HEK293 (cell line): ENCODE results near the gene RHBDL3.
A peak's percentile ranks its signal among the peaks of the same experiment; 100 is the strongest.

Experiments used
- EGR2 ChIP-seq: fragments of 450-650 bp; formaldehyde crosslinking; IDR thresholded peaks from 2 replicates; pipeline ENCODE4 v1.5.1; 2016; ENCODE audit warnings: low read depth, missing biosample characterization, missing genetic modification characterization
- GLI4 ChIP-seq: fragments of 450-650 bp; formaldehyde crosslinking; IDR thresholded peaks from 2 replicates; pipeline ENCODE4 v1.5.1; 2016; ENCODE audit warnings: missing biosample characterization, missing genetic modification characterization
- KLF7 ChIP-seq: fragments of 450-650 bp; formaldehyde crosslinking; IDR thresholded peaks from 2 replicates; pipeline ENCODE4 v1.5.1; 2016; ENCODE audit warnings: missing biosample characterization, missing genetic modification characterization, borderline replicate concordance
- KLF9 ChIP-seq: fragments of 450-650 bp; formaldehyde crosslinking; IDR thresholded peaks from 2 replicates; pipeline ENCODE4 v1.5.1; 2016; ENCODE audit warnings: missing biosample characterization, missing genetic modification characterization, low read depth
- MYNN ChIP-seq: fragments of 450-650 bp; formaldehyde crosslinking; IDR thresholded peaks from 2 replicates; pipeline ENCODE4 v1.5.1; 2016; ENCODE audit warnings: missing biosample characterization, missing genetic modification characterization, borderline replicate concordance
- PRDM2 ChIP-seq: fragments of 450-650 bp; formaldehyde crosslinking; IDR thresholded peaks from 2 replicates; pipeline ENCODE4 v1.5.1; 2016; ENCODE audit warnings: missing biosample characterization, missing genetic modification characterization, borderline replicate concordance
- REST ChIP-seq: fragments of 450-650 bp; formaldehyde crosslinking; IDR thresholded peaks from 2 replicates; pipeline ENCODE4 v1.5.1; 2016; ENCODE audit warnings: missing biosample characterization, missing genetic modification characterization
- SCRT2 ChIP-seq: fragments of 450-650 bp; formaldehyde crosslinking; IDR thresholded peaks from 2 replicates; pipeline ENCODE4 v1.5.1; 2016; ENCODE audit warnings: missing biosample characterization, missing genetic modification characterization
- ZBTB1 ChIP-seq: fragments of 450-650 bp; formaldehyde crosslinking; IDR thresholded peaks from 2 replicates; pipeline ENCODE4 v1.5.1; 2016; ENCODE audit warnings: missing biosample characterization, missing genetic modification characterization
- ZBTB20 ChIP-seq: fragments of 450-650 bp; formaldehyde crosslinking; IDR thresholded peaks from 2 replicates; pipeline ENCODE4 v1.5.1; 2016; ENCODE audit warnings: missing biosample characterization, missing genetic modification characterization
- ZBTB8A ChIP-seq: fragments of 450-650 bp; formaldehyde crosslinking; IDR thresholded peaks from 2 replicates; pipeline ENCODE4 v1.5.1; 2016; ENCODE audit warnings: missing biosample characterization, missing genetic modification characterization
- ZNF10 ChIP-seq: fragments of 450-650 bp; formaldehyde crosslinking; IDR thresholded peaks from 2 replicates; pipeline ENCODE4 v1.5.1; 2017; ENCODE audit warnings: missing biosample characterization, missing genetic modification characterization
- ZNF133 ChIP-seq: fragments of 450-650 bp; formaldehyde crosslinking; IDR thresholded peaks from 2 replicates; pipeline ENCODE4 v1.5.1; 2016; ENCODE audit warnings: missing biosample characterization, missing genetic modification characterization
- ZNF184 ChIP-seq: fragments of 450-650 bp; IDR thresholded peaks from 2 replicates; pipeline ENCODE4 v1.5.1; 2018; ENCODE audit warnings: missing biosample characterization, mild to moderate bottlenecking, missing genetic modification characterization
- ZNF223 ChIP-seq: fragments of 450-650 bp; formaldehyde crosslinking; IDR thresholded peaks from 2 replicates; pipeline ENCODE4 v1.5.1; 2016; ENCODE audit warnings: missing biosample characterization, missing genetic modification characterization
- ZNF239 ChIP-seq: fragments of 450-650 bp; formaldehyde crosslinking; IDR thresholded peaks from 2 replicates; pipeline ENCODE4 v1.5.1; 2016; ENCODE audit warnings: missing biosample characterization, missing genetic modification characterization
- ZNF24 ChIP-seq: fragments of 450-650 bp; formaldehyde crosslinking; IDR thresholded peaks from 2 replicates; pipeline ENCODE4 v1.5.1; 2016; ENCODE audit warnings: missing biosample characterization, missing genetic modification characterization
- ZNF26 ChIP-seq: fragments of 450-650 bp; formaldehyde crosslinking; IDR thresholded peaks from 2 replicates; pipeline ENCODE4 v1.5.1; 2016; ENCODE audit warnings: missing biosample characterization, missing genetic modification characterization
- ZNF549 ChIP-seq: fragments of 450-650 bp; IDR thresholded peaks from 2 replicates; pipeline ENCODE4 v1.5.1; 2018; ENCODE audit warnings: missing biosample characterization, missing genetic modification characterization, mild to moderate bottlenecking, inconsistent platforms, moderate library complexity
- ZNF623 ChIP-seq: fragments of 450-650 bp; formaldehyde crosslinking; IDR thresholded peaks from 2 replicates; pipeline ENCODE4 v1.5.1; 2016; ENCODE audit warnings: missing biosample characterization, missing genetic modification characterization
- ZNF626 ChIP-seq: fragments of 450-650 bp; sonication (Bioruptor Pico); formaldehyde crosslinking; IDR thresholded peaks from 2 replicates; pipeline ENCODE4 v1.5.1; 2018; ENCODE audit warnings: missing biosample characterization, missing genetic modification characterization, inconsistent platforms
- ZNF654 ChIP-seq: fragments of 450-650 bp; formaldehyde crosslinking; IDR thresholded peaks from 2 replicates; pipeline ENCODE4 v1.5.1; 2016; ENCODE audit warnings: low read depth, missing biosample characterization, missing genetic modification characterization
- ZNF660 ChIP-seq: fragments of 450-650 bp; IDR thresholded peaks from 2 replicates; pipeline ENCODE4 v1.5.1; 2018; ENCODE audit warnings: missing biosample characterization, mild to moderate bottlenecking, missing genetic modification characterization
- ZNF664 ChIP-seq: fragments of 450-650 bp; formaldehyde crosslinking; IDR thresholded peaks from 2 replicates; pipeline ENCODE4 v1.5.1; 2016; ENCODE audit warnings: missing biosample characterization, missing genetic modification characterization
- ZNF670 ChIP-seq: fragments of 450-650 bp; formaldehyde crosslinking; IDR thresholded peaks from 2 replicates; pipeline ENCODE4 v1.5.1; 2016; ENCODE audit warnings: missing biosample characterization, missing genetic modification characterization, low read depth
- ZNF777 ChIP-seq: fragments of 450-650 bp; formaldehyde crosslinking; IDR thresholded peaks from 2 replicates; pipeline ENCODE4 v1.5.1; 2017; ENCODE audit warnings: missing biosample characterization, missing genetic modification characterization, borderline replicate concordance
- ZNF837 ChIP-seq: fragments of 450-650 bp; formaldehyde crosslinking; IDR thresholded peaks from 2 replicates; pipeline ENCODE4 v1.5.1; 2016; ENCODE audit warnings: missing biosample characterization, missing genetic modification characterization
- TF ChIP-seq, protein P1 (sequence below): fragments of 450-650 bp; formaldehyde crosslinking; IDR thresholded peaks from 2 replicates; pipeline ENCODE4 v1.5.1; 2016; ENCODE audit warnings: missing biosample characterization, missing genetic modification characterization

Gene RHBDL3

DNA sequence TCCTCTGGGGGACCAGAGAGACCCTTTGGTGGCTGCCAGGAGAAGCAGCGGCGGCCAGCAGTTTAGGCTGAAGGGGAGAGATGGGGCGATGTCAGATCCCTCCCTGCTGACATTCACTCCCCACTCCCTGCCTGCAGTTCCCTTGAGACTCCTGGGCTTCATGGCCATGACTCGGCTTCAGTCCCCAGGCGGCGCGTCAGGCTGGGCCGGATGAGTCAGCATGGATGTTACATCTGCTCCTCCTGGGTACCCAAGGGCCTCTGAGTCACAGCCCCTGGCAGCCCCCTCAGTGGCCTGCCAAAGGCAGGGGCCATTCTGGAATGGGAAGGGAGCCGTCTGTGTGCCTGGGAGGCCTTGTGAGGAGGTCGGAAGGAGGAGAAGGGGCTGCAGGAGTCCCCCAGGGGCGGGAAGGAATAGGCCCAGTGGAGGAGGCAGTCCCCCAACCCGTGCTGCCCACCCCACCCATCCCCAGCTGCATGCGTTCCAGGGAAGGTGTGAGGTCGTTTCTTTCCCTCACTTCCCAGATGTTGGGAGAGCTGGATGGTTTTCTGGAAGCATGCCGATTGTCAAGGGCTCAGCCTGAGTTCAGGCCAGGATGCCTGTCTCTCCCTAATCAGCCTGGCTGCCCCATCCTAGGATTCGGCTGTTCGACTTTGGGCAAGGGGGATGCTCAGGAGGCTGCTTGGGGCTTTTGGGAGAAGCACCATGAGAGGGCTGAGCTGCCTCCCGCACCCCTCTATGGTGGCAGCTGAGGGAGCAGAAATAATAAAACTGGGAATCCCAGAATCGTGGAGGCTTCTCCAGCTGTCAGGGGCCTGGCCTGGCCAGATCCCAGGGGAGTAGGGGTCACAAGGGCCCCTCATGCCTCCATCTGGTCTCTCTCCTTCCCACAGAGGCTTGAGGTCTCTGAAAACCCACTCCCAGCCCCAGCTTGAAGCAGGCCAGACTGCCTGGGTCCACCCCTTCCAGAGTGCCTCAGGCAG lies 9.7 kb downstream of the RHBDL3 start (continued):
- TF ChIP-seq PRDM2 (tag by site-specific recombination), result no peak
- TF ChIP-seq ZNF239, result no peak
- TF ChIP-seq ZNF664 (tag by site-specific recombination), result no peak
- no peak for TF ChIP-seq ZNF133 (tag by site-specific recombination)
- no peak for TF ChIP-seq ZNF837 (tag by site-specific recombination)
- no peak for TF ChIP-seq ZBTB1 (tag by site-specific recombination)
- no peak for TF ChIP-seq REST (tag by site-specific recombination)
- TF ChIP-seq ZNF26 (tag by site-specific recombination), result no peak
- TF ChIP-seq KLF9 (tag by site-specific recombination), result no peak
- TF ChIP-seq ZBTB20 (tag by site-specific recombination), result peak; percentile 75
- TF ChIP-seq SCRT2 (tag by site-specific recombination), result no peak
- TF ChIP-seq MYNN (tag by site-specific recombination), result no peak
- no peak for TF ChIP-seq ZNF24 (tag by site-specific recombination)
- no peak for TF ChIP-seq EGR2 (tag by site-specific recombination)
- no peak for TF ChIP-seq ZNF777 (tag by site-specific recombination)
- 0 out of 2 replicates have a peak, but pooled peaks have one; percentile 61 for TF ChIP-seq ZNF660 (tag by site-specific recombination)
- TF ChIP-seq ZNF623 (tag by site-specific recombination), result no peak
- TF ChIP-seq, protein P1, sequence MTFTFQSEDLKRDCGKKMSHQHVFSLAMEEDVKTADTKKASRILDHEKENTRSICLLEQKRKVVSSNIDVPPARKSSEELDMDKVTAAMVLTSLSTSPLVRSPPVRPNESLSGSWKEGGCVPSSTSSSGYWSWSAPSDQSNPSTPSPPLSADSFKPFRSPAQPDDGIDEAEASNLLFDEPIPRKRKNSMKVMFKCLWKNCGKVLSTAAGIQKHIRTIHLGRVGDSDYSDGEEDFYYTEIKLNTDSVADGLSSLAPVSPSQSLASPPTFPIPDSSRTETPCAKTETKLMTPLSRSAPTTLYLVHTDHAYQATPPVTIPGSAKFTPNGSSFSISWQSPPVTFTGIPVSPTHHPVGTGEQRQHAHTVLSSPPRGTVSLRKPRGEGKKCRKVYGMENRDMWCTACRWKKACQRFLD, result no peak
- no peak for TF ChIP-seq ZNF670 (tag by site-specific recombination)
- no peak for TF ChIP-seq ZNF626
- TF ChIP-seq GLI4 (tag by site-specific recombination), result no peak
- no peak for TF ChIP-seq KLF7
- TF ChIP-seq ZNF223 (tag by site-specific recombination), result no peak
- 0 out of 2 replicates have a peak, but pooled peaks have one; percentile 35 for TF ChIP-seq ZNF184 (tag by site-specific recombination)
- 0 out of 2 replicates have a peak, but pooled peaks have one; percentile 50 for TF ChIP-seq ZBTB8A (tag by site-specific recombination)
- no peak for TF ChIP-seq ZNF10 (tag by site-specific recombination)
- TF ChIP-seq ZNF654, result no peak
- TF ChIP-seq ZNF549, result no peak
